ENCODE results near the gene RFESD. TPM values are rescaled to one million over a fixed set of nuclear protein-coding genes. Genes with fewer than 3 reads are reported as not detected.

The RFESD gene
- total and polyA plus RNA-seq, 10 of the 15 experiments (the other 5 are each of a cell fraction or from before 2014, with no cell fraction given) = 1.9 to 14.7 (median 4.9) TPM

- TF ChIP-seq CEBPZ (IDR thresholded peaks at IDR 0.05; ENCODE audit: low read depth, low read length) (no peak), POLR2AphosphoS5 (IDR thresholded peaks at IDR 0.05; ENCODE audit: low read length) (peak; percentile 81), ZNF24 (IDR thresholded peaks at IDR 0.05) (no peak), ELK1 (IDR thresholded peaks at IDR 0.05; ENCODE audit: low read depth, low read length) (peak; percentile 66), RB1 (IDR thresholded peaks at IDR 0.05; ENCODE audit: borderline replicate concordance) (0 out of 2 replicates have a peak, but pooled peaks have one; percentile 72), CREM (IDR thresholded peaks at IDR 0.05; ENCODE audit: low read depth) (peak; percentile 73), GABPA (IDR thresholded peaks at IDR 0.05; ENCODE audit: low read depth) (peak; percentile 65; the same call in 1 of the 2 replicates), NFYB (IDR thresholded peaks at IDR 0.05; ENCODE audit: insufficient read depth, low read depth, low read length) (no peak), CEBPB (IDR thresholded peaks at IDR 0.05; ENCODE audit: borderline replicate concordance in 1 of 2, low read depth in 2 of 2, low read length in 2 of 2) (no peak), RAD21 (IDR thresholded peaks at IDR 0.05; ENCODE audit: insufficient read depth, low read depth, low read length) (0 out of 2 replicates have a peak, but pooled peaks have one; percentile 1), RAD51 (IDR thresholded peaks at IDR 0.05) (peak; percentile 91), ZNF384 (IDR thresholded peaks at IDR 0.05; ENCODE audit: borderline replicate concordance, low read depth, low read length) (no peak), CUX1 (IDR thresholded peaks at IDR 0.05; ENCODE audit: insufficient replicate concordance, low read depth, low read length) (peak; percentile 62), CREB1 (IDR thresholded peaks at IDR 0.05; ENCODE audit: low read depth) (peak; percentile 68), NFXL1 (IDR thresholded peaks at IDR 0.05; ENCODE audit: borderline replicate concordance) (no peak)
Observed at GRCh38 chr5:95646569-95647431, at the start of gene RFESD (continued).

Data from GM12878 (cell line).